B cell (primary cell): ENCODE data around the gene TSC22D1. TPM values are rescaled to one million over a fixed set of nuclear protein-coding genes. Genes with fewer than 3 reads are reported as not detected.

Source experiments
- ATAC-seq: fragments of 200-7000 bp; cut with Tn5 transposase; one replicate; pipeline ENCODE4 v1.10.0; 2021; ENCODE audit warnings: low read depth, mild to moderate bottlenecking, moderate number of reproducible peaks, moderate library complexity
- CTCF ChIA-PET: fragments of 350-600 bp; sonication (Branson Sonifier 250); formaldehyde crosslinking; loops from one replicate; lab custom pipeline; 2021; ENCODE audit warnings: antibody characterized with exemption, inconsistent platforms; lab: Charles Lee
- POLR2A ChIA-PET: fragments of 350-600 bp; sonication (Branson Sonifier 250); formaldehyde crosslinking; loops from one replicate; lab custom pipeline; 2021; ENCODE audit warnings: antibody characterized with exemption; lab: Charles Lee
- DNase-seq: peaks from one replicate; pipeline ENCODE4 v3.0.0; 2013
- H2AFZ ChIP-seq: 2 replicates; pipeline ENCODE4 v1.6.1; 2012; ENCODE audit warnings: mild to moderate bottlenecking, low read depth, low read length; ENCODE audit not compliant: insufficient read depth, poor library complexity, severe bottlenecking
- H3K27ac ChIP-seq, 2 donors: 1 replicate in 1 of 2; 2 replicates in 1 of 2; pipeline ENCODE4 v1.5.1; 2012 to 2013; ENCODE audit warnings: low read length in 2 of 2, mild to moderate bottlenecking in 2 of 2, moderate library complexity in 1 of 2
- H3K27me3 ChIP-seq, 4 experiments: fragments of 200-600 bp in 1 of 4; sonication (generic) in 1 of 4; replicated peaks in 1 of 4; 1 replicate in 2 of 4; 2 replicates in 2 of 4; pipeline versions ENCODE4 v1.6.1 to v1.7.0; 2013 to 2016; ENCODE audit warnings: low read length in 3 of 4, mild to moderate bottlenecking in 2 of 4, mixed read lengths in 1 of 4, moderate library complexity in 1 of 4; ENCODE audit not compliant: insufficient read depth in 4 of 4, control insufficient read depth in 3 of 4; ENCODE audit errors: control extremely low read depth in 1 of 4
- H3K36me3 ChIP-seq, 2 experiments: replicated peaks in 1 of 2; 1 replicate in 1 of 2; 2 replicates in 1 of 2; pipeline versions ENCODE4 v1.6.1 to v1.7.1; 2013; ENCODE audit warnings: low read length in 1 of 2; ENCODE audit not compliant: insufficient read depth in 2 of 2, control insufficient read depth in 1 of 2; ENCODE audit errors: control extremely low read depth in 1 of 2, extremely low read depth in 1 of 2
- H3K4me1 ChIP-seq, 2 donors: fragments of 200-600 bp in 1 of 2; sonication (generic) in 1 of 2; 1 replicate in 1 of 2; 2 replicates in 1 of 2; pipeline versions ENCODE4 v1.5.1 to v1.6.1; 2013 to 2017; ENCODE audit warnings: low read length in 2 of 2; ENCODE audit not compliant: control insufficient read depth in 2 of 2, insufficient read depth in 2 of 2
- H3K4me2 ChIP-seq: replicated peaks from 2 replicates; pipeline ENCODE3; 2012; ENCODE audit warnings: mild to moderate bottlenecking, low read depth, low read length; ENCODE audit not compliant: poor library complexity, severe bottlenecking
- H3K4me3 ChIP-seq, 5 experiments: fragments of 200-600 bp in 1 of 5; sonication (generic) in 1 of 5; 1 replicate in 3 of 5; 2 replicates in 2 of 5; pipeline versions ENCODE4 v1.5.1 to v1.7.0; 2011 to 2016; ENCODE audit warnings: low read length in 4 of 5, mild to moderate bottlenecking in 4 of 5, low read depth in 2 of 5, control low read depth in 1 of 5, moderate library complexity in 1 of 5; ENCODE audit not compliant: insufficient read depth in 1 of 5; ENCODE audit errors: control extremely low read depth in 1 of 5, extremely low read depth in 1 of 5
- H3K79me2 ChIP-seq: fragments of 200-600 bp; sonication (generic); one replicate; pipeline ENCODE4 v1.6.0; 2016; ENCODE audit warnings: low read length; ENCODE audit not compliant: control insufficient read depth, insufficient read depth
- H3K9ac ChIP-seq: fragments of 200-600 bp; sonication (generic); 2 replicates; pipeline ENCODE4 v1.6.1; 2017; ENCODE audit warnings: mild to moderate bottlenecking, low read length, moderate library complexity
- H3K9me3 ChIP-seq, 3 donors: one replicate each; pipeline versions ENCODE4 v1.6.1 to v1.7.1; 2013; ENCODE audit warnings: low read length in 2 of 3; ENCODE audit not compliant: control insufficient read depth in 2 of 3, insufficient read depth in 1 of 3; ENCODE audit errors: control extremely low read depth in 1 of 3
- H4K20me1 ChIP-seq: 2 replicates; pipeline ENCODE4 v1.6.0; 2012; ENCODE audit warnings: mild to moderate bottlenecking, low read length; ENCODE audit not compliant: insufficient read depth, control insufficient read depth, poor library complexity, severe bottlenecking
- H3K27ac Mint-ChIP-seq: one replicate; pipeline ENCODE4 v1.8.0; 2021; ENCODE audit warnings: mixed read lengths
- H3K27me3 Mint-ChIP-seq: one replicate; pipeline ENCODE4 v1.8.0; 2021; ENCODE audit warnings: mixed read lengths
- H3K4me1 Mint-ChIP-seq: one replicate; pipeline ENCODE4 v1.8.0; 2021; ENCODE audit warnings: mixed read lengths
- H3K4me3 Mint-ChIP-seq: one replicate; pipeline ENCODE4 v1.8.0; 2021; ENCODE audit warnings: mixed read lengths
- H3K9me3 Mint-ChIP-seq: one replicate; pipeline ENCODE4 v1.8.0; 2022; ENCODE audit warnings: mixed read lengths; ENCODE audit not compliant: insufficient read depth
- CTCF ChIP-seq: fragments of 200-600 bp; IDR thresholded peaks from one replicate; pipeline ENCODE4 v1.8.0; 2022; ENCODE audit warnings: antibody characterized with exemption, mild to moderate bottlenecking
- EZH2 ChIP-seq: IDR thresholded peaks from 2 replicates; pipeline ENCODE4 v1.6.1; 2012; ENCODE audit warnings: borderline replicate concordance, low read depth, mild to moderate bottlenecking, moderate library complexity, low read length; ENCODE audit not compliant: insufficient read depth, poor library complexity, severe bottlenecking
- WGBS: methylation state at CpG from one replicate; pipeline ENCODE4 v1.1.5; 2013; ENCODE audit warnings: missing lambda C conversion rate; ENCODE audit not compliant: insufficient coverage; 5-methylcytosine and 5-hydroxymethylcytosine counted together
- intact Hi-C: fragments of 100-400 bp; cut with micrococcal nuclease; formaldehyde crosslinking; loops from one replicate; pipeline ENCODE4 v1.10.0; 2022
- polyA plus RNA-seq: library from polyadenylated mRNA; depleted of rRNA; stranded (reverse); fragments of >200 nt; gene quantifications from 2 replicates; pipeline ENCODE4 v1.2.3, GENCODE V29; 2012
- total RNA-seq, 2 donors: library from RNA; stranded (reverse); fragments of 120-200 nt in 1 of 2; gene quantifications; 1 replicate in 1 of 2; 2 replicates in 1 of 2; pipeline versions ENCODE4 v1.2.3 to v1.2.4, GENCODE V29; 2013 to 2022

TSC22D1 gene
- total and polyA plus RNA-seq, 2 donors (not counting 1 experiment from before 2014, with no cell fraction given) = 7.0 to 36.6 TPM

- Histone ChIP-seq H3K4me1 (no peaks in the 10 kb centered on the region), H2AFZ (no peak overlapping the region), H3K27ac (no peak overlapping the region), H3K4me2 (no peak overlapping the region), H3K9ac (no peak overlapping the region), H3K4me3 (no peak overlapping the region), H3K36me3 (no peaks in the 10 kb centered on the region), H3K9me3 (peaks cover 0 to 3% (median 0%) of the 10 kb centered on the region in 3 donors), H3K27me3 (no peaks in the 10 kb centered on the region), H4K20me1 (no peaks in the 10 kb centered on the region), H3K79me2 (no peaks in the 10 kb centered on the region)
- DNase-seq (no peak), ATAC-seq (no peak)
- 100% methylated on average over 7 of the region's 7 CpGs for WGBS
- no peak for TF ChIP-seq CTCF
- intact Hi-C loops = no loop called here
- H3K4me3 Mint-ChIP-seq = no peak overlapping the region
- ChIA-PET CTCF (interaction anchor here (1.3 kb wide), 1 partner anchor 546 kb away, joined by 3 read pairs; no protein-coding TSS in a partner anchor), POLR2A (no interaction called here)
- H3K27me3 Mint-ChIP-seq = no peaks in the 10 kb centered on the region
- no peaks in the 10 kb centered on the region for H3K4me1 Mint-ChIP-seq
- no peak overlapping the region for H3K27ac Mint-ChIP-seq
- H3K9me3 Mint-ChIP-seq = peaks cover 2% of the 10 kb centered on the region
Measured at GRCh38 chr13:44451651-44452050, 124.5 kb downstream of the TSC22D1 start.

- Mint-ChIP-seq H3K4me1 (no peaks in the 10 kb centered on the region), H3K4me3 (no peak overlapping the region), H3K27ac (no peak overlapping the region), H3K27me3 (no peaks in the 10 kb centered on the region), H3K9me3 (peaks cover 2% of the 10 kb centered on the region)
- H2AFZ ChIP-seq = no peak overlapping the region
- H3K79me2 ChIP-seq = no peaks in the 10 kb centered on the region
- no peaks in the 10 kb centered on the region for H4K20me1 ChIP-seq
- H3K4me2 ChIP-seq = no peak overlapping the region
- no peak for ATAC-seq
- TF ChIP-seq CTCF = no peak
- no peak for TF ChIP-seq EZH2
- peaks cover 0 to 2% (median 0%) of the 10 kb centered on the region in 3 donors for H3K9me3 ChIP-seq
- H3K27ac ChIP-seq = no peak overlapping the region
- WGBS = 96% methylated on average over 12 of the region's 12 CpGs
- no peak for DNase-seq
- no peaks in the 10 kb centered on the region for H3K27me3 ChIP-seq
- no peaks in the 10 kb centered on the region for H3K36me3 ChIP-seq
- POLR2A ChIA-PET = no interaction called here
- H3K4me1 ChIP-seq = no peaks in the 10 kb centered on the region
- intact Hi-C loops = no loop called here
- no peak overlapping the region for H3K4me3 ChIP-seq
- CTCF ChIA-PET = interaction anchor here (1.3 kb wide), 1 partner anchor 546 kb away, joined by 3 read pairs; no protein-coding TSS in a partner anchor
- H3K9ac ChIP-seq = no peak overlapping the region
Measured at GRCh38 chr13:44451126-44451525, 125.0 kb downstream of the TSC22D1 start.
